ENCODE results near the gene RHOT2. TPM values are rescaled to one million over a fixed set of nuclear protein-coding genes. Genes with fewer than 3 reads are reported as not detected.

RHOT2 gene
- total and polyA plus RNA-seq, 9 of the 15 experiments (the other 6 are each of a cell fraction or from before 2014, with no cell fraction given): 5.0 to 373 (median 112) TPM

GRCh38 chr16:684071-684794 is 16.3 kb downstream of the RHOT2 start, which contains the start of gene JMJD8 (continued):
- TF ChIP-seq ZBTB11 (CRISPR knock-in tag; IDR thresholded peaks at IDR 0.05) (peak in 2 of 3 experiments; percentile 58 to 87; a peak in 2 of 6 replicates), CBX1 (IDR thresholded peaks at IDR 0.05; ENCODE audit: low read depth) (peak; percentile 20; the same call in 1 of the 2 replicates), RBFOX2 (IDR thresholded peaks at IDR 0.05; ENCODE audit: low read depth, low read length) (peak; percentile 83), ZNF212 (CRISPR knock-in tag; IDR thresholded peaks at IDR 0.05) (no peak), RBBP5 (IDR thresholded peaks at IDR 0.05; ENCODE audit: borderline replicate concordance, insufficient read depth, low read length, poor library complexity, severe bottlenecking) (peak; percentile 65), ZBED1 (IDR thresholded peaks at IDR 0.05) (no peak), ZNF165 (CRISPR knock-in tag; IDR thresholded peaks at IDR 0.05; ENCODE audit: borderline replicate concordance) (no peak), ZFX (CRISPR knock-in tag; IDR thresholded peaks at IDR 0.05) (peak; percentile 69), ZNF668 (CRISPR knock-in tag; IDR thresholded peaks at IDR 0.05) (no peak), TEAD4 (IDR thresholded peaks at IDR 0.05; ENCODE audit: low read length) (0 out of 2 replicates have a peak, but pooled peaks have one; percentile 26), TEAD4 (CRISPR knock-in tag; IDR thresholded peaks at IDR 0.05; ENCODE audit: borderline replicate concordance) (no peak), PCBP2 (IDR thresholded peaks at IDR 0.05; ENCODE audit: low read depth, low read length, poor library complexity, severe bottlenecking) (no peak), DPF2 (IDR thresholded peaks at IDR 0.05) (no peak), STAT5B (CRISPR knock-in tag; IDR thresholded peaks at IDR 0.05) (no peak), GATAD2A (IDR thresholded peaks at IDR 0.05) (0 out of 2 replicates have a peak, but pooled peaks have one; percentile 24)
- TF ChIP-seq, protein P1, sequence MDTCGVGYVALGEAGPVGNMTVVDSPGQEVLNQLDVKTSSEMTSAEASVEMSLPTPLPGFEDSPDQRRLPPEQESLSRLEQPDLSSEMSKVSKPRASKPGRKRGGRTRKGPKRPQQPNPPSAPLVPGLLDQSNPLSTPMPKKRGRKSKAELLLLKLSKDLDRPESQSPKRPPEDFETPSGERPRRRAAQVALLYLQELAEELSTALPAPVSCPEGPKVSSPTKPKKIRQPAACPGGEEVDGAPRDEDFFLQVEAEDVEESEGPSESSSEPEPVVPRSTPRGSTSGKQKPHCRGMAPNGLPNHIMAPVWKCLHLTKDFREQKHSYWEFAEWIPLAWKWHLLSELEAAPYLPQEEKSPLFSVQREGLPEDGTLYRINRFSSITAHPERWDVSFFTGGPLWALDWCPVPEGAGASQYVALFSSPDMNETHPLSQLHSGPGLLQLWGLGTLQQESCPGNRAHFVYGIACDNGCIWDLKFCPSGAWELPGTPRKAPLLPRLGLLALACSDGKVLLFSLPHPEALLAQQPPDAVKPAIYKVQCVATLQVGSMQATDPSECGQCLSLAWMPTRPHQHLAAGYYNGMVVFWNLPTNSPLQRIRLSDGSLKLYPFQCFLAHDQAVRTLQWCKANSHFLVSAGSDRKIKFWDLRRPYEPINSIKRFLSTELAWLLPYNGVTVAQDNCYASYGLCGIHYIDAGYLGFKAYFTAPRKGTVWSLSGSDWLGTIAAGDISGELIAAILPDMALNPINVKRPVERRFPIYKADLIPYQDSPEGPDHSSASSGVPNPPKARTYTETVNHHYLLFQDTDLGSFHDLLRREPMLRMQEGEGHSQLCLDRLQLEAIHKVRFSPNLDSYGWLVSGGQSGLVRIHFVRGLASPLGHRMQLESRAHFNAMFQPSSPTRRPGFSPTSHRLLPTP (IDR thresholded peaks at IDR 0.05; ENCODE audit: borderline replicate concordance, extremely low read depth, insufficient read length): no peak
- TF ChIP-seq, protein P2, sequence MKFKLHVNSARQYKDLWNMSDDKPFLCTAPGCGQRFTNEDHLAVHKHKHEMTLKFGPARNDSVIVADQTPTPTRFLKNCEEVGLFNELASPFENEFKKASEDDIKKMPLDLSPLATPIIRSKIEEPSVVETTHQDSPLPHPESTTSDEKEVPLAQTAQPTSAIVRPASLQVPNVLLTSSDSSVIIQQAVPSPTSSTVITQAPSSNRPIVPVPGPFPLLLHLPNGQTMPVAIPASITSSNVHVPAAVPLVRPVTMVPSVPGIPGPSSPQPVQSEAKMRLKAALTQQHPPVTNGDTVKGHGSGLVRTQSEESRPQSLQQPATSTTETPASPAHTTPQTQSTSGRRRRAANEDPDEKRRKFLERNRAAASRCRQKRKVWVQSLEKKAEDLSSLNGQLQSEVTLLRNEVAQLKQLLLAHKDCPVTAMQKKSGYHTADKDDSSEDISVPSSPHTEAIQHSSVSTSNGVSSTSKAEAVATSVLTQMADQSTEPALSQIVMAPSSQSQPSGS (CRISPR knock-in tag; IDR thresholded peaks at IDR 0.05): 0 out of 2 replicates have a peak, but pooled peaks have one; percentile 4

Measured in K562 (cell line).